ENCODE data around the gene SMPX.

- TF ChIP-seq CTCF (conservative IDR thresholded peaks at IDR 0.05; ENCODE audit: low read depth in 2 of 2) (no peak), POLR2AphosphoS5 (IDR thresholded peaks at IDR 0.05; ENCODE audit: low read depth) (no peak), REST (IDR thresholded peaks at IDR 0.05; ENCODE audit: unreplicated experiment) (no peak)
Observed at GRCh38 chrX:21748235-21748634, 9.7 kb downstream of the SMPX start.
